H7 (cell line): ENCODE data around the gene CCNC. TPM values are rescaled to one million over a fixed set of nuclear protein-coding genes. Genes with fewer than 3 reads are reported as not detected.
A peak's percentile ranks its signal among the peaks of the same experiment; 100 is the strongest.

Source experiments
- DNase-seq: peaks from one replicate; pipeline ENCODE4 v3.0.0; 2012
- H3K27me3 ChIP-seq: 2 replicates; pipeline ENCODE4 v1.6.0; 2011; ENCODE audit warnings: mild to moderate bottlenecking, low read length; ENCODE audit not compliant: control insufficient read depth, insufficient read depth
- H3K36me3 ChIP-seq: replicated peaks from 2 replicates; pipeline ENCODE4 v1.5.1; 2011; ENCODE audit warnings: low read length; ENCODE audit not compliant: control insufficient read depth, insufficient read depth
- H3K4me3 ChIP-seq: 2 replicates; pipeline ENCODE4 v1.5.1; 2011; ENCODE audit warnings: low read depth, mild to moderate bottlenecking, control low read depth, low read length, moderate library complexity; ENCODE audit not compliant: insufficient read depth
- total RNA-seq: library from RNA; depleted of rRNA; stranded (reverse); fragments of >200 nt; shearing (Covaris generic); gene quantifications from 2 replicates; pipeline ENCODE4 v1.2.3, GENCODE V29; 2014; rRNA removed

CCNC gene
- total RNA-seq, 1 experiment from 2014 or later, result 127 TPM

DNA sequence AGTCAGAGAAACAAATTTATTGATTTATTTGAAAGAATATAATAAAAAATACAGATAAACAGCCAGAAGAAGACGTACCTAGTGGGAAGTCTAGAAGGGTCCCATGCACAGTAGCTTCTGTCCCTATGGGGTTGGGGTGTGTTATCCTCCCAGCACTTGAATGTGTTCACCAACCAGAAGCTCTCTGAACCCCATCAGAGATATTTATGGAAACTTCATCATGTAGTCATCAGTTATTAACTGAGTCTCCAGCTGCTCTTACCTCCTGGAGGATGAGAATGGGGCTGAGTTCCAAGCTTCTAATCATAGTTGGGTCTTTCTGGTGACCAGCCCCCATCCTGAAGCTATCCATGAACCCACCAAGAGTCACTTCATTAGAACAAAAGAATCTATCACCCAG, 37.8 kb downstream of the CCNC start:
- no peaks in the 10 kb centered on the region for H3K27me3 ChIP-seq
- H3K4me3 ChIP-seq, result no peak overlapping the region
- peaks cover 5% of the 10 kb centered on the region for H3K36me3 ChIP-seq
- DNase-seq, result no peak

GRCh38 chr6:99522531-99522930, 45.9 kb downstream of the CCNC start:
- H3K4me3 ChIP-seq, result no peak overlapping the region
- peaks cover 1% of the 10 kb centered on the region; the same call in 1 of the 2 replicates for H3K36me3 ChIP-seq
- H3K27me3 ChIP-seq, result no peaks in the 10 kb centered on the region
- no peak for DNase-seq

- no peak for DNase-seq
- H3K27me3 ChIP-seq, result no peaks in the 10 kb centered on the region
- H3K4me3 ChIP-seq, result peak overlapping the region; percentile 62
- H3K36me3 ChIP-seq, result peaks cover 1% of the 10 kb centered on the region; the same call in 1 of the 2 replicates
Observed at GRCh38 chr6:99521633-99522151, 46.8 kb downstream of the CCNC start.

GRCh38 chr6:99520855-99521632, 47.4 kb downstream of the CCNC start:
- Histone ChIP-seq H3K27me3 (no peaks in the 10 kb centered on the region), H3K36me3 (no peaks in the 10 kb centered on the region), H3K4me3 (peak overlapping the region; percentile 62)
- peak; percentile 91 for DNase-seq

GRCh38 chr6:99519446-99519845, 49.0 kb downstream of the CCNC start:
- H3K27me3 ChIP-seq, result no peaks in the 10 kb centered on the region
- no peak overlapping the region for H3K4me3 ChIP-seq
- no peaks in the 10 kb centered on the region for H3K36me3 ChIP-seq
- DNase-seq, result no peak

- H3K36me3 ChIP-seq, result no peaks in the 10 kb centered on the region
- DNase-seq, result peak; percentile 29
- peak overlapping the region; percentile 87 for H3K4me3 ChIP-seq
- no peaks in the 10 kb centered on the region for H3K27me3 ChIP-seq
Observed at GRCh38 chr6:99514089-99514488, 54.4 kb downstream of the CCNC start.

GRCh38 chr6:99512033-99512432, 56.4 kb downstream of the CCNC start:
- H3K27me3 ChIP-seq, result no peaks in the 10 kb centered on the region
- H3K36me3 ChIP-seq, result peaks cover 5% of the 10 kb centered on the region
- DNase-seq, result no peak
- no peak overlapping the region for H3K4me3 ChIP-seq

- H3K27me3 ChIP-seq, result no peaks in the 10 kb centered on the region
- peaks cover 9% of the 10 kb centered on the region for H3K36me3 ChIP-seq
- H3K4me3 ChIP-seq, result no peak overlapping the region
- no peak for DNase-seq
Observed at GRCh38 chr6:99507648-99508047, 60.8 kb downstream of the CCNC start.

DNA sequence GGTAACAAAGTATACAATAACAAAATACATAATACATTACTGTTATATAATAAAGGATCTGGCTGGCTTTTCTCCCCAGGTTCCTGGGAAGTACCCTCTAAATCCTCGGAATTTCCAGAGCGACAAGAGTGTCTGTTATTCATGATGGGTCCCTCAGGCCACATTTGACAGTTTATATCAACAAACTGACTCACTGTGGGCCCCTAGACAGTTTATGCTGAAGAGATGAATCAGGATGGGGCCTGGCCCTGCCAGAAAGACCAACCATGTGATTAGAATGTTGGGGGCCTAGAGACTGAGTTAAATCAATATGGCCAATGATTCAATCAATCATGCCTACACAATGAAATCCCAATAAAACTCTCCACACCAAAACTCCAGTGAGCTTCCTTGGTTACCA, 66.7 kb downstream of the CCNC start:
- DNase-seq, result no peak
- Histone ChIP-seq H3K4me3 (no peak overlapping the region), H3K27me3 (no peaks in the 10 kb centered on the region), H3K36me3 (peaks cover 16% of the 10 kb centered on the region)

DNA sequence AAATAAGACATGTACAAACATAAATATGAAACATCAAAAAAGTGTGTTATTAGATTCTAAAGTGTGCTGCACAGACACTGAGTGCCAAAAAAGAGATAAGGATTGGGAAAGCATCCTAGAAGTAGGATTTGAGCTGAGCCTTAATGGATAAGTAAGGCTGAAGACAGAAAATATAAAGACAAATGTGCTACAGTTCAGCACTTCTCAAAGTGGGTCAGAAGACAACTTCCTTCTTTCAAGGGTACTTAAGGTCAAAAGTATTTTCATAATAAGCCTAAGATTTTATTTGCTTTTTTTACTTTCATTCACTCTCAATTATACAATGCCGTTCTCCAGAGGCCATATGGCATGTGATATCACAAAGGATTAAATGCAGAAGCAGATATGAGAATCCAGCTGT, 70.0 kb downstream of the CCNC start:
- no peak for DNase-seq
- no peaks in the 10 kb centered on the region for H3K27me3 ChIP-seq
- peaks cover 17% of the 10 kb centered on the region for H3K36me3 ChIP-seq
- H3K4me3 ChIP-seq, result no peak overlapping the region

DNA sequence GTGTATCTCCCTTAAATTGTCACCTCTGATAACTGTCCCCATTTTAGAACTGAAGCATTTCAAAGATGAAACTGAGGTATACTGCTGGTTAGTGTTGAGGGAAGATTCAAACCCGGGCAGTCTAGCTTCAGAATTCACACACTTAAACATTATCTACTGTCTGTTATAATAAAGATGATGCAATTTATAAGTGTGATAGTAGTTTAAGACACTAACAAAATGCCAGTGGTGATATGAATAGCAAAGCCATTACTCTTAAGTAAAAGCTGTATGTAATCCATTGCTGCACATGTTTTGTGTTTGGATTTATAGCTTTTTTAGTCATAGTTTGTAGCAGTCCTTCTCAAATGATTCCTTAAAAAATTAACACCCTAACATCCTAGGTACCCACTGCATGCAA, 73.0 kb downstream of the CCNC start:
- H3K4me3 ChIP-seq, result no peak overlapping the region
- no peaks in the 10 kb centered on the region for H3K27me3 ChIP-seq
- H3K36me3 ChIP-seq, result peaks cover 1% of the 10 kb centered on the region
- DNase-seq, result no peak

Other genes with a start within 250 kb of the CCNC start
- 4.7 and 7.4 TPM in 2 replicates for gene FAXC, start 219.0 kb downstream of the CCNC start, total RNA-seq
- 10.1 and 11.7 TPM in 2 replicates for gene COQ3, start 174.5 kb downstream of the CCNC start, total RNA-seq
- gene PNISR, start 143.4 kb downstream of the CCNC start, total RNA-seq, result 76.9 and 135 TPM in 2 replicates
- gene USP45, start 53.2 kb downstream of the CCNC start, total RNA-seq, result 17.3 and 34.6 TPM in 2 replicates
- gene PRDM13, start 38.2 kb upstream of the CCNC start, total RNA-seq, result 0.14 TPM in 1 of 2 replicates, not detected in the other